Thoracic aorta (tissue), 2 donors: ENCODE results near the gene ADAMTS7. TPM values are rescaled to one million over a fixed set of nuclear protein-coding genes. Genes with fewer than 3 reads are reported as not detected.
A peak's percentile ranks its signal among the peaks of the same experiment; 100 is the strongest.
"Not testable (repeated sequence)": the region's sequence is repeated elsewhere in the genome, so short reads cannot be mapped to it uniquely, and the experiment has no call there.

Experiments used
- ATAC-seq: fragments of 150-250 bp; one replicate; pipeline ENCODE4 v1.8.0; 2017; ENCODE audit warnings: low read depth; ENCODE audit not compliant: insufficient number of reproducible peaks, low FRiP score
- DNase-seq: peaks from one replicate; pipeline ENCODE4 v3.0.0-alpha.2; 2020; ENCODE audit warnings: low spot score
- H3K27ac ChIP-seq, 2 donors: fragments of 200-600 bp; sonication (generic); 1 replicate in 1 of 2; 2 replicates in 1 of 2; pipeline ENCODE4 v1.5.1; 2016; ENCODE audit warnings: mild to moderate bottlenecking in 2 of 2, moderate library complexity in 2 of 2
- H3K27me3 ChIP-seq: fragments of 200-600 bp; sonication (generic); replicated peaks from 2 replicates; pipeline ENCODE4 v1.6.0; 2016; ENCODE audit warnings: mild to moderate bottlenecking; ENCODE audit not compliant: insufficient read depth
- H3K36me3 ChIP-seq: fragments of 200-600 bp; sonication (generic); one replicate; pipeline ENCODE4 v1.5.1; 2016
- H3K4me1 ChIP-seq, 2 donors: fragments of 200-600 bp; sonication (generic); 1 replicate in 1 of 2; 2 replicates in 1 of 2; pipeline versions ENCODE4 v1.5.1 to v1.6.0; 2016; ENCODE audit warnings: low read depth in 2 of 2, mild to moderate bottlenecking in 1 of 2; ENCODE audit not compliant: control insufficient read depth in 1 of 2
- H3K4me3 ChIP-seq: fragments of 200-600 bp; sonication (generic); 2 replicates; pipeline ENCODE4 v1.5.1; 2016; ENCODE audit warnings: mild to moderate bottlenecking
- H3K9me3 ChIP-seq: fragments of 200-600 bp; sonication (generic); 2 replicates; pipeline ENCODE4 v1.5.1; 2016
- CTCF ChIP-seq: fragments of 200-600 bp; sonication (generic); IDR thresholded peaks from one replicate; pipeline ENCODE4 v1.5.1; 2019; ENCODE audit warnings: antibody characterized with exemption
- total RNA-seq, 2 donors: library from RNA; depleted of rRNA; stranded (reverse); fragments of >200 nt; gene quantifications; one replicate each; pipeline versions ENCODE4 v1.1.0 to v1.2.3, GENCODE V29; 2016

Gene ADAMTS7
- total RNA-seq, 2 donors from 2014 or later = 15.6 to 60.2 TPM

DNA sequence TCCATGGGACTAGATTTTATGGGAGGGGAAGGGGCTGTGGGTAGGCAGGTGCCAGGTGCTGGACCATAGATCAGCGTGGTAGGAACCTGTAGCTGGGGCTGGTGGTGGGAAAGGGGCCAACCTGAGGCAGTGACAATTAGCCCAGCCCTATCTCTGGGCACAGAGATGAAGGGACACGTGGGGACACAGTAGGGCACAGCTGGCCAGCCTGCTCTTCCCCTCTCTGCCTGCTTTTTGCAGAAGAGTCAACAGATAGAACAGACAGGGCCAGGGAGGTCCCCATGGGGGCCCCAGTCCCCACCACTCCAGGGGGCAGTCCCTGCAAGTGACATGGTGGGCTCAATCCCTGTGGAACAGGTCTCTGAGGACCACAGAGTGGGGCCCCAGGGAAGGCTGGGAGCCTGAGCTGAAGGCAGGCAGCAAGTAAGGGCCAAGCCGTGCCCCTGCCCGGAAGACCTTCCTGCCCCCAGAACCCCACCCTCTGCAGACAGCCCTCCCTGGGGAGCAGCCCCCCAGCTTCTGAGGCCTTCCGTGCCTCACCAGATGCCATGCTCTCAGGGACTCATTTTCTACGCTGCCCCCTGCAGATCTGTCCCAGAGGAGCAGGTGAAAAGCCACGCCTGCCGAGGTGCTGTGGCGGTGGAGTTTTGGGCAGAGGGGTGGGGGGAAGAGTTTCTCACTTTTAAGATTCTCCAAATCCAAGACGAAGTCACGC is 52.6 kb downstream of the ADAMTS7 start:
- peak overlapping the region in 1 of 2 donors; percentile 81 for H3K27ac ChIP-seq
- not testable (repeated sequence) for H3K27me3 ChIP-seq, H3K9me3 ChIP-seq, H3K36me3 ChIP-seq, ATAC-seq, DNase-seq, H3K4me3 ChIP-seq
- peaks cover 20 to 46% of the 10 kb centered on the region in 2 donors for H3K4me1 ChIP-seq

DNA sequence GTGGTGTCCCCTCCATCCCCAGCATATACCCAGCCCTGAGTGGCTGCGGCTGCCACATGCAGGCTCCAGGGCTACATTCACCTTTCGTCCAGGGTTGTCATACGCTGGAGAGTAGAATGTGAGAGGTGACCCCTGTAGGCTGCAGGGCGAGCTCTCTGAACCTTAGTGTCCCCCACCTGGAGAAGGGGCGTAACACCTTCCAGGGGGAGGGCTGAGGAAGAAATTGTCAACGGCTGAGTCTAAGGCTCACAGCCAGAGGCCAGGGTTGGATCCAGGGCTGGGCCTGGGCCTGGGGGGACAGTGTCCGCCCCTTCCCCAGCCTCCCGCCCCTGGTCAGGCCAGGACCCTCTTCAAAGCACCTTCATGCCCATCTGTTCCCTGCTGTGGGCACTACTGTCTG is 53.2 kb downstream of the ADAMTS7 start:
- not testable (repeated sequence) for H3K27me3 ChIP-seq, H3K4me3 ChIP-seq, ATAC-seq, H3K9me3 ChIP-seq, H3K36me3 ChIP-seq, DNase-seq
- Histone ChIP-seq H3K4me1 (peaks cover 20 to 46% of the 10 kb centered on the region in 2 donors), H3K27ac (peak overlapping the region in 1 of 2 donors; percentile 81)

GRCh38 chr15:78757636-78757905 is 53.7 kb downstream of the ADAMTS7 start:
- peak overlapping the region; percentile 19 for H3K4me3 ChIP-seq
- no peaks in the 10 kb centered on the region for H3K36me3 ChIP-seq
- no peak for ATAC-seq
- no peak for TF ChIP-seq CTCF
- no peak for DNase-seq
- H3K27me3 ChIP-seq = no peaks in the 10 kb centered on the region
- peak overlapping the region; percentile 68 to 81 for H3K27ac ChIP-seq
- H3K9me3 ChIP-seq = no peaks in the 10 kb centered on the region
- H3K4me1 ChIP-seq = peaks cover 20 to 46% of the 10 kb centered on the region in 2 donors

DNA sequence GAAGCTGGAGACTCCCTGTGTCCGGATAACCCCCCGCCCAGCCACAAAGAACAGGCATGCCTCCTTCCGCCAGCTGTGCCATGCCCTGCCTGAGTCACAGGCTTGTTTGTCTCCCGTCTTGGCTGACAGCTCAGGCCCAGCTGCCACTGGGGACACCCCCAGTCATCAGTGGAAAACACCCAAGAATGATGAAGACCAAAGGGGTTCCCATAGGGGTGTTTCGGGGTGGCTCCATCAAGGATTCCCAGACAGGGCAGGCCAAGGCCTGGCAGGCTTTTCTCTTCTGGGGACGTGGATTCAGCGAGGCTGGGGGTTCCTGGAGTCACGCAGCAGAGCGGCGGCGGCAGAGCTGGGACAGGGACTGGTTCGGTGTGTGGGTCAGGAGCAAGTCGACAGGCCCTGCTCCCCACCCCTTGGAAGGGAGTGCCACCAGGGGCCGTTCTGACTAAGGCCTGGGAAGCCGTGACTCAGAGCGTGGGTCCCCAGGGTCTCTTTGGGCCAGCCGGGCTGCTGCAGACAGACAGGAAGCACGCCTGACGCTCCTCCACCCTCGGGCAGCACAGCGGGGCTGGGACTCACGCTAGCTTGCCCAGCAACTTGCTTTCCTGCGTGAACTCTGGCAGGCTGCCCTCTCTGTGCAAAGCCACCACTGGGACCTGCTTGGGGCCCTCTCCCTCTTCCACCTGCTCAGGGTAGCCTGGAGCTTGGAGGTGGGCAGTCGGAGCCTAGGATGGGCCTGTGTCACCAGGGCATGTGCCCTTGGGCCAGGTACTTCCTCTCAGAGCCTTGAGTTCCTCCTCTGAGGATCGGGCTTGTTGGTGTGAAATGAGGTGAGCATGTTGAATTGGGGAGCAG is 54.3 kb downstream of the ADAMTS7 start:
- not testable (repeated sequence) for H3K9me3 ChIP-seq, H3K27me3 ChIP-seq, H3K36me3 ChIP-seq
- Histone ChIP-seq H3K4me1 (peaks cover 20 to 46% of the 10 kb centered on the region in 2 donors), H3K4me3 (peak overlapping the region; percentile 20), H3K27ac (peak overlapping the region; percentile 81 to 87)
- ATAC-seq = peak; percentile 47
- peak; percentile 80 for DNase-seq

DNA sequence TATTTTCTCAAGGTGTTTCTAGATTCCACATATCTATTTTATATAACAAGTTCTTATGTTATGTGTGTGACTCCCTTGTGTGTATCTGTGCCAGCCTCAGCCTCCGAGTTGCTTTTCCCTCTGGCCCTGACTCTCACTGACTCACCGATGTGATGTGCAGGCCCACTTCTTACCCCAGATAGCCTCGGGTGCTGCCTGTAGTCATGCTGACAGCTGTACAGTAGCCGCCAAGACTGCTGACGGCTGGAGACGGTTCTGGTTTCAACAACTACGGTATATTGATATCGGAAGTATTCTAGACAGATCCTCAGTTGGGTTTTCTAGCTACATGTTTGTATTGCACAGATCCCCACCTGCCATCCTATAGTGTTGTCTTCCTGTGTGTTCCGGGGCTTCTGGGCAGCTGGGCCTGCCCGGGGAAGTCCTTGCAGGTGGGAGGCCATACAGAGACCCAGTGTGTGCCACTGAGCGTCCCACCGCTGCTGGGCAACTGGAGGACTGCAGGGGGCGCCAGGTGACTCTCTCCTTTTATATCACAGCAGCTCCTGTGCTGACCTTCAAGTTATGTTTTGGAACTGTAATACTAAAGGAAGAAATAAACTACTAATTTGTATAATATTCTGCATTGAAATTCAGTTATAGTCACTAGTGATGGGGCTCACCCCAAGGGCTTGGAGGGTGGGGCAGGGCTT is 55.2 kb downstream of the ADAMTS7 start:
- not testable (repeated sequence) for H3K4me3 ChIP-seq, H3K9me3 ChIP-seq, DNase-seq, H3K27me3 ChIP-seq, ATAC-seq, H3K36me3 ChIP-seq
- TF ChIP-seq CTCF = peak; percentile 32
- Histone ChIP-seq H3K4me1 (peaks cover 20 to 46% of the 10 kb centered on the region in 2 donors), H3K27ac (peak overlapping the region in 1 of 2 donors; percentile 81)

DNA sequence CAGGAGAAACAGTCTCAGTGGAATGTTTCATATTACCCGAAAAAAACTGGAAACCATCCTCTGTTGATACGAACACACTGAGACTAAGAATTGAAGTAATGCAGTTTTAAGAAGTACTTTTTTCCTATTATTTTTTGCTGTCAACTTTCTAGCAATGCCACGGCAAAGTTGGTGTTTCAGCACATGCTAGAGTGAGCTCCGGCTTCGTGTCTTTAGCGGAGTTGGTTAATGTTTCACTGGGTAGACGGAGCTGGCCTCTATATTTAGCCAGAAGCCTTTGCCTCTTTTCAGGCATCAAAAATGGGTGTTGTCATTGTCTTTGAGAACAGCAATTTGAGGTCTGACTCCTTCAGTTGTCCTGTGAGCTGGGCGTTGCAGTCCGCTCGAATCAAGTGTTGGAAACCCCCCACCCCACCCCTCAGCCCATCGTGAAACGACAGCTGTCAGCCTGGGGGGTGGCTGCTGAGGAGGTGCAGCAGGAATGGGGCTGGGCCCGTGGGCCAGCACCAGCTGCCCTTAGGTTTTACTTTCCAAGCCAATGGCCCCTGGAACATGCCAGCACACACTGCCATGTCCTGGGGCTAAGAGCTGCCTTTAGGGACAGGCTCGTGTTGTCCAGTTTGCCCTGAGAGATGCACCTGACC is 56.5 kb downstream of the ADAMTS7 start:
- not testable (repeated sequence) for H3K27ac ChIP-seq, DNase-seq, H3K4me3 ChIP-seq, H3K27me3 ChIP-seq, ATAC-seq, H3K36me3 ChIP-seq, H3K9me3 ChIP-seq
- peaks cover 17 to 45% of the 10 kb centered on the region in 2 donors for H3K4me1 ChIP-seq

DNA sequence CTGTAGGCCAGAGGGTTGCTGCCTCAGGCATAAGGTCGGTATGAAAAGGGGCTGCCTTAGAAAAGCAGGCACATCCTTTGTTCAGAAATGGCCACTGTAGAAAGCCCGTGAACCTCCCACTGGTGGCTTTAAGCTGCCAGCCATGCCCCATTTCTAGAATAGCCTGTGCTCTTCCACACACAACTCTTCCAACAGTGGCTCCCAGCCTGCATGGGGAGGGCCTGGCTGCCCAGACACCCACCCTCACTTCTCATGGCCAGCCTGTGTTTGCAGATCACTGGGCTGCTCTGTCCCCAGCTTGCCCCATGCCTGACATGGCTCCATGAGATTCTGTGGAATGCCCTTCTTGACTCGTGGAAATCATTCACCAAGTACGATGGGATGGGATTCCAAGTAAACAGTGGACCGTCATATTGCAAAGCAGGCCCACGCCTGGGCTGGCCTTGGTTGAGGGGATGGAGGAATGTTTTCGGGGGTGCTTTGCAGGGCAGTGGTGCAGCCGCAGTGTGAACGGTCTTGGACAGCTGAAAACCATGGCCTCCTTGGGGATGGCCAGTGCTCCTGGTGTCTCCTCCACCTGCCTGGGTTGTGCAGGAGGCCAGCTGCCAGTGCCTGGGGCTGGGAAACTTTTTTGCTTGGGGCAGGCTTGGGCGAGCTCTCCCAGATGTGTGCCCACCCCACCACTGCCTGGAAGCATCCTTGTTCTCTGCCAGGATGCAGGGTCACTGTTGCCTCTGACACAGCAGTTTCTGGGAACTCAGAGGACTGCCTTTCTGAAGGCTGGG is 57.3 kb downstream of the ADAMTS7 start:
- not testable (repeated sequence) for H3K27ac ChIP-seq, ATAC-seq

GRCh38 chr15:78753359-78753659 is 58.0 kb downstream of the ADAMTS7 start:
- H3K36me3 ChIP-seq, H3K27ac ChIP-seq, H3K9me3 ChIP-seq, H3K27me3 ChIP-seq, DNase-seq, H3K4me3 ChIP-seq, ATAC-seq: not testable (repeated sequence)
- peaks cover 11 to 31% of the 10 kb centered on the region in 2 donors for H3K4me1 ChIP-seq

More for the DNA sequence above, 57.3 kb downstream of the ADAMTS7 start:
- not testable (repeated sequence) for H3K4me3 ChIP-seq, H3K9me3 ChIP-seq, H3K36me3 ChIP-seq, DNase-seq, H3K27me3 ChIP-seq
- peaks cover 11 to 37% of the 10 kb centered on the region in 2 donors for H3K4me1 ChIP-seq
